Fibroblast of lung (primary cell): ENCODE results near the gene POGLUT3. TPM values are rescaled to one million over a fixed set of nuclear protein-coding genes. Genes with fewer than 3 reads are reported as not detected.

Source experiments
- DNase-seq, 2 donors: peaks; one replicate each; pipeline versions ENCODE4 v3.0.0 to v3.0.0-alpha.2; 2010; ENCODE audit warnings: low read depth in 2 of 2
- H2AFZ ChIP-seq: 2 replicates; pipeline ENCODE4 v1.5.1; 2012; ENCODE audit warnings: low read length, control low read depth, inconsistent platforms
- H3K27ac ChIP-seq: 2 replicates; pipeline ENCODE4 v1.5.1; 2011; ENCODE audit warnings: low read length, control low read depth; ENCODE audit not compliant: insufficient read depth
- H3K27me3 ChIP-seq: 2 replicates; pipeline ENCODE4 v1.5.1; 2011; ENCODE audit warnings: mild to moderate bottlenecking, low read length; ENCODE audit not compliant: control insufficient read depth, insufficient read depth
- H3K36me3 ChIP-seq: 2 replicates; pipeline ENCODE4 v1.5.1; 2011; ENCODE audit warnings: low read length; ENCODE audit not compliant: control insufficient read depth, insufficient read depth
- H3K4me1 ChIP-seq: 2 replicates; pipeline ENCODE4 v1.5.1; 2011; ENCODE audit warnings: low read length; ENCODE audit not compliant: control insufficient read depth, insufficient read depth; ENCODE audit errors: extremely low read depth
- H3K4me2 ChIP-seq: 2 replicates; pipeline ENCODE4 v1.5.1; 2011; ENCODE audit warnings: low read length, control low read depth; ENCODE audit not compliant: insufficient read depth; ENCODE audit errors: extremely low read depth
- H3K4me3 ChIP-seq, 4 experiments: fragments of 200-600 bp in 1 of 4; sonication (generic) in 1 of 4; replicated peaks in 1 of 4; 2 replicates each; pipeline ENCODE4 v1.5.1; 2011 to 2016; ENCODE audit warnings: low read length in 4 of 4, low read depth in 3 of 4, mild to moderate bottlenecking in 3 of 4, control low read depth in 2 of 4, inconsistent platforms in 1 of 4, mixed read lengths in 1 of 4; ENCODE audit not compliant: insufficient read depth in 1 of 4; ENCODE audit errors: control extremely low read depth in 1 of 4
- H3K79me2 ChIP-seq: 2 replicates; pipeline ENCODE4 v1.5.1; 2012; ENCODE audit warnings: mild to moderate bottlenecking, low read length, inconsistent platforms; ENCODE audit not compliant: control insufficient read depth, insufficient read depth
- H3K9ac ChIP-seq: 2 replicates; pipeline ENCODE4 v1.5.1; 2011; ENCODE audit warnings: mild to moderate bottlenecking, low read length, control low read depth; ENCODE audit not compliant: insufficient read depth
- H3K9me3 ChIP-seq: 2 replicates; pipeline ENCODE4 v1.5.1; 2012; ENCODE audit warnings: low read depth, low read length; ENCODE audit not compliant: control insufficient read depth, insufficient read depth
- H4K20me1 ChIP-seq: 2 replicates; pipeline ENCODE4 v1.5.1; 2011; ENCODE audit warnings: low read length; ENCODE audit not compliant: control insufficient read depth, insufficient read depth; ENCODE audit errors: extremely low read depth
- CTCF ChIP-seq, 2 donors: IDR thresholded peaks in 1 of 2; conservative IDR thresholded peaks in 1 of 2; 1 replicate in 1 of 2; 2 replicates in 1 of 2; pipeline ENCODE4 v1.5.1; 2011 to 2012; ENCODE audit warnings: low read length in 2 of 2, control low read depth in 1 of 2, inconsistent platforms in 1 of 2, low read depth in 1 of 2, mild to moderate bottlenecking in 1 of 2
- EZH2 ChIP-seq: IDR thresholded peaks from 2 replicates; pipeline ENCODE4 v1.5.1; 2012; ENCODE audit warnings: low read length, control low read depth, mild to moderate bottlenecking; ENCODE audit errors: missing control alignments
- polyA plus RNA-seq, 2 donors: library from polyadenylated mRNA; depleted of rRNA in 1 of 2; stranded (reverse) in 1 of 2; unstranded in 1 of 2; fragments of >200 nt; gene quantifications; 2 replicates each; pipeline ENCODE4 v1.2.1, GENCODE V29; 2011 to 2012; ENCODE audit warnings: missing spikeins in 1 of 2
- total RNA-seq: library from RNA; depleted of rRNA; stranded (reverse); fragments of >200 nt; gene quantifications from 2 replicates; pipeline ENCODE4 v1.2.1, GENCODE V29; 2014

POGLUT3 gene
- total and polyA plus RNA-seq, 2 donors (not counting 1 experiment from before 2014, with no cell fraction given), result 41.1 to 81.0 TPM

GRCh38 chr11:108536783-108537182 lies 38.6 kb upstream of the POGLUT3 start:
- H3K36me3 ChIP-seq, result no peaks in the 10 kb centered on the region
- H3K9ac ChIP-seq, result no peak overlapping the region
- H3K4me2 ChIP-seq, result no peak overlapping the region
- H3K4me3 ChIP-seq, result no peak overlapping the region
- TF ChIP-seq EZH2 (no peak), CTCF (conservative IDR thresholded peaks at IDR 0.05 in 1 of 2, IDR thresholded peaks at IDR 0.05 in 1 of 2; ENCODE audit: low read depth in 1 of 2, low read length in 2 of 2) (no peak)
- no peak for DNase-seq
- H3K9me3 ChIP-seq, result no peaks in the 10 kb centered on the region
- no peaks in the 10 kb centered on the region for H4K20me1 ChIP-seq
- no peaks in the 10 kb centered on the region for H3K79me2 ChIP-seq
- no peak overlapping the region for H2AFZ ChIP-seq
- no peaks in the 10 kb centered on the region for H3K27me3 ChIP-seq
- no peak overlapping the region for H3K27ac ChIP-seq
- no peaks in the 10 kb centered on the region for H3K4me1 ChIP-seq

- Histone ChIP-seq H3K9ac (no peak overlapping the region), H3K4me2 (no peak overlapping the region), H2AFZ (no peak overlapping the region), H3K27ac (no peak overlapping the region), H3K27me3 (no peaks in the 10 kb centered on the region), H3K4me3 (no peak overlapping the region), H3K4me1 (no peaks in the 10 kb centered on the region), H3K9me3 (no peaks in the 10 kb centered on the region), H3K36me3 (no peaks in the 10 kb centered on the region), H4K20me1 (no peaks in the 10 kb centered on the region), H3K79me2 (no peaks in the 10 kb centered on the region)
- no peak for TF ChIP-seq CTCF (conservative IDR thresholded peaks at IDR 0.05 in 1 of 2, IDR thresholded peaks at IDR 0.05 in 1 of 2; ENCODE audit: low read depth in 1 of 2, low read length in 2 of 2)
- TF ChIP-seq EZH2, result no peak
- no peak for DNase-seq
Measured at GRCh38 chr11:108535384-108535955, 37.3 kb upstream of the POGLUT3 start.

GRCh38 chr11:108534274-108534882 lies 36.2 kb upstream of the POGLUT3 start:
- no peak overlapping the region for H3K27ac ChIP-seq
- H3K9ac ChIP-seq, result no peak overlapping the region
- no peak overlapping the region for H3K4me3 ChIP-seq
- no peaks in the 10 kb centered on the region for H3K4me1 ChIP-seq
- no peaks in the 10 kb centered on the region for H4K20me1 ChIP-seq
- H3K79me2 ChIP-seq, result no peaks in the 10 kb centered on the region
- no peaks in the 10 kb centered on the region for H3K27me3 ChIP-seq
- no peaks in the 10 kb centered on the region for H3K9me3 ChIP-seq
- H2AFZ ChIP-seq, result no peak overlapping the region
- no peaks in the 10 kb centered on the region for H3K36me3 ChIP-seq
- DNase-seq, result no peak
- H3K4me2 ChIP-seq, result no peak overlapping the region
- TF ChIP-seq CTCF (conservative IDR thresholded peaks at IDR 0.05 in 1 of 2, IDR thresholded peaks at IDR 0.05 in 1 of 2; ENCODE audit: low read depth in 1 of 2, low read length in 2 of 2), result no peak
- TF ChIP-seq EZH2, result no peak
